Activated CD4-positive, alpha-beta memory T cell treated with anti-CD3 and anti-CD28 coated beads for 36 hours (primary cell): ENCODE data around the gene PLCL1. TPM values are rescaled to one million over a fixed set of nuclear protein-coding genes. Genes with fewer than 3 reads are reported as not detected.
"Not testable (repeated sequence)": the region's sequence is repeated elsewhere in the genome, so short reads cannot be mapped to it uniquely, and the experiment has no call there.

Experiments
- CTCF ChIA-PET: fragments of 350-600 bp; sonication (Branson Sonifier 250); formaldehyde crosslinking; loops from one replicate; lab custom pipeline; 2021; ENCODE audit warnings: antibody characterized with exemption, inconsistent platforms; lab: Charles Lee
- POLR2A ChIA-PET: fragments of 350-600 bp; sonication (Branson Sonifier 250); formaldehyde crosslinking; loops from one replicate; lab custom pipeline; 2021; ENCODE audit warnings: antibody characterized with exemption; lab: Charles Lee
- DNase-seq: peaks from one replicate; pipeline ENCODE4 v3.0.0-alpha.2; 2020
- H3K27ac Mint-ChIP-seq: one replicate; pipeline ENCODE4 v1.8.0; 2021; ENCODE audit warnings: mixed read lengths
- H3K27me3 Mint-ChIP-seq: one replicate; pipeline ENCODE4 v1.8.0; 2021; ENCODE audit warnings: mixed read lengths
- H3K36me3 Mint-ChIP-seq: one replicate; pipeline ENCODE4 v1.8.0; 2021; ENCODE audit warnings: mixed read lengths
- H3K4me1 Mint-ChIP-seq: one replicate; pipeline ENCODE4 v1.8.0; 2021; ENCODE audit warnings: low read depth, mixed read lengths
- H3K4me3 Mint-ChIP-seq: one replicate; pipeline ENCODE4 v1.8.0; 2021; ENCODE audit warnings: mild to moderate bottlenecking, mixed read lengths
- H3K9me3 Mint-ChIP-seq: one replicate; pipeline ENCODE4 v1.8.0; 2021; ENCODE audit warnings: mixed read lengths
- intact Hi-C: fragments of 100-400 bp; cut with micrococcal nuclease; formaldehyde crosslinking; loops from one replicate; pipeline ENCODE4 v1.15.1; 2023
- total RNA-seq, 2 experiments: library from RNA; stranded (reverse); gene quantifications; one replicate each; pipeline ENCODE4 v1.2.3, GENCODE V29; 2021

The PLCL1 gene
- total RNA-seq, 2 experiments from 2014 or later, result 1.7 to 1.9 TPM

GRCh38 chr2:198178766-198179165, 374.4 kb downstream of the PLCL1 start:
- Mint-ChIP-seq H3K4me1 (no peaks in the 10 kb centered on the region), H3K9me3 (peaks cover 18% of the 10 kb centered on the region), H3K36me3 (no peaks in the 10 kb centered on the region), H3K27ac (no peak overlapping the region), H3K4me3 (no peak overlapping the region), H3K27me3 (peaks cover 7% of the 10 kb centered on the region)
- intact Hi-C loops, result no loop called here
- ChIA-PET POLR2A (no interaction called here), CTCF (no interaction called here)
- no peak for DNase-seq

GRCh38 chr2:198186257-198186656, 381.9 kb downstream of the PLCL1 start:
- H3K27me3 Mint-ChIP-seq, result peaks cover 7% of the 10 kb centered on the region
- H3K4me3 Mint-ChIP-seq, result no peak overlapping the region
- CTCF ChIA-PET, result no interaction called here
- H3K4me1 Mint-ChIP-seq, result no peaks in the 10 kb centered on the region
- POLR2A ChIA-PET, result no interaction called here
- no peak for DNase-seq
- intact Hi-C loops, result loop anchor here (2.0 kb wide), 1 partner anchor 61 kb away; no protein-coding TSS in a partner anchor
- H3K9me3 Mint-ChIP-seq, result peaks cover 6% of the 10 kb centered on the region
- no peaks in the 10 kb centered on the region for H3K36me3 Mint-ChIP-seq
- no peak overlapping the region for H3K27ac Mint-ChIP-seq

- H3K4me3 Mint-ChIP-seq, result no peak overlapping the region
- ChIA-PET POLR2A (no interaction called here), CTCF (no interaction called here)
- H3K4me1 Mint-ChIP-seq, result no peaks in the 10 kb centered on the region
- H3K36me3 Mint-ChIP-seq, result no peaks in the 10 kb centered on the region
- peaks cover 4% of the 10 kb centered on the region for H3K27me3 Mint-ChIP-seq
- intact Hi-C loops, result loop anchor here (2.0 kb wide), 1 partner anchor 63 kb away; no protein-coding TSS in a partner anchor
- no peak overlapping the region for H3K27ac Mint-ChIP-seq
- no peak for DNase-seq
- peaks cover 6% of the 10 kb centered on the region for H3K9me3 Mint-ChIP-seq
Measured at GRCh38 chr2:198187841-198188240, 383.4 kb downstream of the PLCL1 start.

- Mint-ChIP-seq H3K4me3 (no peak overlapping the region), H3K36me3 (no peaks in the 10 kb centered on the region), H3K9me3 (peaks cover 6% of the 10 kb centered on the region), H3K27me3 (peaks cover 4% of the 10 kb centered on the region), H3K4me1 (no peaks in the 10 kb centered on the region), H3K27ac (no peak overlapping the region)
- ChIA-PET POLR2A (no interaction called here), CTCF (interaction anchor here (0.6 kb wide), 1 partner anchor 109 kb away, joined by 3 read pairs; no protein-coding TSS in a partner anchor)
- no peak for DNase-seq
- intact Hi-C loops, result no loop called here
Measured at GRCh38 chr2:198188982-198189381, 384.6 kb downstream of the PLCL1 start.

GRCh38 chr2:198191651-198192050, 387.3 kb downstream of the PLCL1 start:
- ChIA-PET CTCF (no interaction called here), POLR2A (no interaction called here)
- Mint-ChIP-seq H3K27me3 (peaks cover 10% of the 10 kb centered on the region), H3K27ac (no peak overlapping the region), H3K4me1 (no peaks in the 10 kb centered on the region), H3K36me3 (no peaks in the 10 kb centered on the region), H3K4me3 (no peak overlapping the region), H3K9me3 (no peaks in the 10 kb centered on the region)
- intact Hi-C loops, result no loop called here
- no peak for DNase-seq

- H3K4me1 Mint-ChIP-seq, POLR2A ChIA-PET, CTCF ChIA-PET, DNase-seq, H3K9me3 Mint-ChIP-seq, H3K36me3 Mint-ChIP-seq, H3K4me3 Mint-ChIP-seq, H3K27me3 Mint-ChIP-seq, intact Hi-C loops, H3K27ac Mint-ChIP-seq: not testable (repeated sequence)
Measured at GRCh38 chr2:198196556-198196955, 392.2 kb downstream of the PLCL1 start.

Other genes with a start within 250 kb of the PLCL1 start
- not detected for gene RFTN2, start 129.0 kb upstream of the PLCL1 start, total RNA-seq
- 10 to 100 TPM; 11.3 to 11.4 TPM for gene MARS2, start 99.2 kb upstream of the PLCL1 start, total RNA-seq
- not detected for gene BOLL, start 19.3 kb upstream of the PLCL1 start, total RNA-seq